Measurements from ENCODE around the gene NYNRIN.
A peak's percentile ranks its signal among the peaks of the same experiment; 100 is the strongest.

Gene NYNRIN

GRCh38 chr14:24415421-24416253 is 16.8 kb downstream of the NYNRIN start:
- ATAC-seq (no peak), DNase-seq (no peak)

GRCh38 chr14:24416254-24416931 is 17.6 kb downstream of the NYNRIN start:
- DNase-seq (no peak), ATAC-seq (no peak)

GRCh38 chr14:24416932-24417619 is 18.3 kb downstream of the NYNRIN start:
- ATAC-seq (no peak), DNase-seq (no peak)

- no peak for DNase-seq
- no peak for ATAC-seq
These were observed 19.2 kb downstream of the NYNRIN start for GRCh38 chr14:24417832-24418491.

GRCh38 chr14:24418492-24418873 is 19.7 kb downstream of the NYNRIN start:
- no peak for ATAC-seq

GRCh38 chr14:24422261-24422660 is 23.5 kb downstream of the NYNRIN start:
- ATAC-seq: no peak
- DNase-seq: no peak

More at GRCh38 chr14:24418492-24418873, 19.7 kb downstream of the NYNRIN start:
- DNase-seq: no peak

GRCh38 chr14:24422694-24423601 is 24.1 kb downstream of the NYNRIN start:
- DNase-seq: no peak
- peak; percentile 14 for ATAC-seq

GRCh38 chr14:24425704-24426103 is 26.9 kb downstream of the NYNRIN start:
- no peak for DNase-seq

GRCh38 chr14:24426150-24426911 is 27.5 kb downstream of the NYNRIN start:
- ATAC-seq: no peak
- no peak for DNase-seq

More at GRCh38 chr14:24425704-24426103, 26.9 kb downstream of the NYNRIN start:
- ATAC-seq: no peak

- DNase-seq (no peak), ATAC-seq (no peak)
These were observed 28.2 kb downstream of the NYNRIN start for GRCh38 chr14:24426912-24427536.

- DNase-seq: no peak
- ATAC-seq: no peak
These were observed 29.0 kb downstream of the NYNRIN start for GRCh38 chr14:24427537-24428508.

- no peak for ATAC-seq
- DNase-seq: no peak
These were observed 30.0 kb downstream of the NYNRIN start for GRCh38 chr14:24428628-24429394.

- ATAC-seq (peak; percentile 85), DNase-seq (peak; percentile 89)
These were observed 30.8 kb downstream of the NYNRIN start, which contains the start of the genes CBLN3 and KHNYN for GRCh38 chr14:24429395-24430142. CBLN3 (minus strand) TSS chr14:24429668; CDS start chr14:24429054, 614 bp downstream. KHNYN (plus strand) TSS chr14:24429954; CDS start chr14:24430731, 777 bp downstream.

- ATAC-seq: peak; percentile 65
- peak; percentile 72 for DNase-seq
These were observed 31.4 kb downstream of the NYNRIN start for GRCh38 chr14:24430143-24430681.

- ATAC-seq (peak; percentile 71), DNase-seq (peak; percentile 77)
These were observed 32.1 kb downstream of the NYNRIN start for GRCh38 chr14:24430682-24431568.
